GM23338 (cell line): Measurements from ENCODE around the gene PVALEF.

Experiments used
- EZH2 ChIP-seq: fragments of 200-600 bp; sonication (generic); IDR thresholded peaks from one replicate; pipeline ENCODE4 v1.8.0; 2017; ENCODE audit warnings: antibody characterized with exemption, mild to moderate bottlenecking, low read depth; ENCODE audit not compliant: unreplicated experiment
- EZH2phosphoT487 ChIP-seq: fragments of 200-600 bp; sonication (generic); IDR thresholded peaks from one replicate; pipeline ENCODE4 v1.8.1; 2018; ENCODE audit warnings: antibody characterized with exemption; ENCODE audit not compliant: unreplicated experiment
- JUNB ChIP-seq: IDR thresholded peaks from one replicate; pipeline ENCODE4 v1.6.1; 2016; ENCODE audit warnings: antibody characterized with exemption; ENCODE audit not compliant: unreplicated experiment
- POLR2AphosphoS5 ChIP-seq: IDR thresholded peaks from 2 replicates; pipeline ENCODE4 v1.6.1; 2016; ENCODE audit warnings: antibody characterized with exemption, low read depth
- TF ChIP-seq, protein P1 (sequence below), 2 experiments: fragments of 200-600 bp in 1 of 2; sonication (generic) in 1 of 2; conservative IDR thresholded peaks; 2 replicates each; pipeline versions ENCODE4 v1.5.1 to v1.6.1; 2016 to 2017; ENCODE audit warnings: antibody characterized with exemption in 2 of 2, low read depth in 2 of 2, mild to moderate bottlenecking in 2 of 2, moderate library complexity in 1 of 2
- TF ChIP-seq, protein P2 (sequence below): IDR thresholded peaks from one replicate; pipeline ENCODE4 v1.6.1; 2018; ENCODE audit warnings: antibody characterized with exemption; ENCODE audit not compliant: unreplicated experiment

DNA sequence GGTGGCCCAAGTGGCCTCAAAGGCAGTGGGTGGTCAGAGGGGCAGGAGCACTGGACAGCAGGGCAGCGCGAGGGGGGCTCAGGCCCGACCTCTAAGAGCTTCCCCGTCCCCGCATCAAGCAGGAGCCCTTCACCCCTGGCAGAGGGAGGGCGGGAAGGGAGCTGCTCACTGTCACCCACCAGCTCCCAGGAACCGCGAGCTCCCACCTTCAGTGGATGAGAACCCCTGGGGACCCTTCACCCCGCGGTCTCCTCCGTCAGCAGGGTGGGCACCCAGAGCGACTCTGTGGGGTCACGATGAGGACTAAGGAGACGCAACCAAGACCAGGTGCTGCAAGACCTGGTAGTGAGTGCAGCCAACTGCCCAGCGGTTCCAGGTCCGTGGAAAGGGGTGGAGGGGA, 43.8 kb downstream of the PVALEF start:
- TF ChIP-seq, protein P1, sequence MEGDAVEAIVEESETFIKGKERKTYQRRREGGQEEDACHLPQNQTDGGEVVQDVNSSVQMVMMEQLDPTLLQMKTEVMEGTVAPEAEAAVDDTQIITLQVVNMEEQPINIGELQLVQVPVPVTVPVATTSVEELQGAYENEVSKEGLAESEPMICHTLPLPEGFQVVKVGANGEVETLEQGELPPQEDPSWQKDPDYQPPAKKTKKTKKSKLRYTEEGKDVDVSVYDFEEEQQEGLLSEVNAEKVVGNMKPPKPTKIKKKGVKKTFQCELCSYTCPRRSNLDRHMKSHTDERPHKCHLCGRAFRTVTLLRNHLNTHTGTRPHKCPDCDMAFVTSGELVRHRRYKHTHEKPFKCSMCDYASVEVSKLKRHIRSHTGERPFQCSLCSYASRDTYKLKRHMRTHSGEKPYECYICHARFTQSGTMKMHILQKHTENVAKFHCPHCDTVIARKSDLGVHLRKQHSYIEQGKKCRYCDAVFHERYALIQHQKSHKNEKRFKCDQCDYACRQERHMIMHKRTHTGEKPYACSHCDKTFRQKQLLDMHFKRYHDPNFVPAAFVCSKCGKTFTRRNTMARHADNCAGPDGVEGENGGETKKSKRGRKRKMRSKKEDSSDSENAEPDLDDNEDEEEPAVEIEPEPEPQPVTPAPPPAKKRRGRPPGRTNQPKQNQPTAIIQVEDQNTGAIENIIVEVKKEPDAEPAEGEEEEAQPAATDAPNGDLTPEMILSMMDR (conservative IDR thresholded peaks at IDR 0.05; ENCODE audit: low read depth in 2 of 2): no peak
- TF ChIP-seq EZH2: no peak
- TF ChIP-seq JUNB: no peak
- TF ChIP-seq, protein P2, sequence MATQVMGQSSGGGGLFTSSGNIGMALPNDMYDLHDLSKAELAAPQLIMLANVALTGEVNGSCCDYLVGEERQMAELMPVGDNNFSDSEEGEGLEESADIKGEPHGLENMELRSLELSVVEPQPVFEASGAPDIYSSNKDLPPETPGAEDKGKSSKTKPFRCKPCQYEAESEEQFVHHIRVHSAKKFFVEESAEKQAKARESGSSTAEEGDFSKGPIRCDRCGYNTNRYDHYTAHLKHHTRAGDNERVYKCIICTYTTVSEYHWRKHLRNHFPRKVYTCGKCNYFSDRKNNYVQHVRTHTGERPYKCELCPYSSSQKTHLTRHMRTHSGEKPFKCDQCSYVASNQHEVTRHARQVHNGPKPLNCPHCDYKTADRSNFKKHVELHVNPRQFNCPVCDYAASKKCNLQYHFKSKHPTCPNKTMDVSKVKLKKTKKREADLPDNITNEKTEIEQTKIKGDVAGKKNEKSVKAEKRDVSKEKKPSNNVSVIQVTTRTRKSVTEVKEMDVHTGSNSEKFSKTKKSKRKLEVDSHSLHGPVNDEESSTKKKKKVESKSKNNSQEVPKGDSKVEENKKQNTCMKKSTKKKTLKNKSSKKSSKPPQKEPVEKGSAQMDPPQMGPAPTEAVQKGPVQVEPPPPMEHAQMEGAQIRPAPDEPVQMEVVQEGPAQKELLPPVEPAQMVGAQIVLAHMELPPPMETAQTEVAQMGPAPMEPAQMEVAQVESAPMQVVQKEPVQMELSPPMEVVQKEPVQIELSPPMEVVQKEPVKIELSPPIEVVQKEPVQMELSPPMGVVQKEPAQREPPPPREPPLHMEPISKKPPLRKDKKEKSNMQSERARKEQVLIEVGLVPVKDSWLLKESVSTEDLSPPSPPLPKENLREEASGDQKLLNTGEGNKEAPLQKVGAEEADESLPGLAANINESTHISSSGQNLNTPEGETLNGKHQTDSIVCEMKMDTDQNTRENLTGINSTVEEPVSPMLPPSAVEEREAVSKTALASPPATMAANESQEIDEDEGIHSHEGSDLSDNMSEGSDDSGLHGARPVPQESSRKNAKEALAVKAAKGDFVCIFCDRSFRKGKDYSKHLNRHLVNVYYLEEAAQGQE: no peak
- no peak for TF ChIP-seq POLR2AphosphoS5
- no peak for TF ChIP-seq EZH2phosphoT487
